Posterior cingulate gyrus (tissue), 11 donors: ENCODE measurements around the gene ZNF407.

Source experiments
- DNase-seq, 10 donors: peaks; one replicate each; pipeline versions ENCODE4 v3.0.0 to v3.0.0-alpha.2; 2020 to 2021; ENCODE audit warnings: mixed read lengths in 3 of 10
- intact Hi-C: fragments of 100-400 bp; cut with DNase I; formaldehyde crosslinking; loops from one replicate; pipeline ENCODE4 v1.15.1; 2023

ZNF407 gene

DNA sequence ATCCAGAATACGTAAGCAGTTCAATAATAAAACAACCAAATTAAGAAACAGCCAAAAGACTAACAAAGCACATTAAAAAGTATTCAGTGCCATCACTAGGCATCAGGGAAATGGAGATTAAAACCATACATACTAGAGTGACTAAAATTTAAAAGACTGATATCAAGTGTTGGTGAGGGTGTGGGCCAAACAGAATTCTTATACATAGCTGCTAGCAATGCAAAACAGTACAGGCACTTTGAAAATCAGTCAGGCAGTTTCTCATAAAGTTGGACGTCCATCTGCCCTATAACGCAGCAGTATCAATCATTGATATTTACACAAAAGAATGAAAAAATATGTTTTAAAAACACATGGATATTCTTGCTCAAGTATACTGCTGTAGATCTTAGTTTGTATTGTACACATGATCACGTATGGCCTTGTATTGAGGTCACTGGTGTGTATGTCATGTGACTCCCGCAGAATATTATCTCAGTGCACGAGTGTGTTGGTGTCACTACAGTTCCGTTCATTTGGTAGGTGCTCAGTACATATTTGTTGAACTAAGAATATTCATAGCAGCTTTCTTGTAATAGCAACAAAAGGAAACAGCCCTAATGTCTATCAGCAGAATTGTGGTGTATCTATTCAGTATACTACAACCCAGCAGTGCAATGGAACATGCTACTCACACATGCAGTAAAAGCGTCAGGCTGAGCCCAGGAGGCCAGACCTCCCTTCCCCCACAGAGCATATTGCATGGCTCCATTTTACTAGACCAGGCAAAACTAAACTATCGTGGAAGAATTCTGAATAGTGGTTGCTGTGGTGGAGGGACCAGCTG lies 28.6 kb downstream of the ZNF407 start:
- intact Hi-C loops, result no loop called here
- DNase-seq, result no peak

DNA sequence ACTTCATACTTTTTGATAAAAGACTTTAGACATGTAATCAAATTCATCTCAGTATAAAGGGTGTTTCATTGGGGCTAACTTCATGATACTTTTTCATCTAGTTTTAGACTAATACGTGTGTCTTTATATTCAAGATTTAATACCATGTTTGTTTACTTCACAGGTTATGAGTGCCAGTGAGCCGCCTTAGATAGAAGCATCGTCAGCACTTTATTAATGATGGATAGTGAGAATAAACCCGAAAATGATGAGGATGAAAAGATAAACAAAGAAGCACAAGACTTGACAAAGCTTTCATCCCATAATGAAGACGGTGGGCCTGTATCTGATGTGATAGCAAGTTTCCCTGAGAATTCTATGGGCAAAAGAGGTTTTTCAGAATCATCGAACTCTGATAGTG lies 33.1 kb downstream of the ZNF407 start:
- intact Hi-C loops, result no loop called here
- DNase-seq, result no peak

DNA sequence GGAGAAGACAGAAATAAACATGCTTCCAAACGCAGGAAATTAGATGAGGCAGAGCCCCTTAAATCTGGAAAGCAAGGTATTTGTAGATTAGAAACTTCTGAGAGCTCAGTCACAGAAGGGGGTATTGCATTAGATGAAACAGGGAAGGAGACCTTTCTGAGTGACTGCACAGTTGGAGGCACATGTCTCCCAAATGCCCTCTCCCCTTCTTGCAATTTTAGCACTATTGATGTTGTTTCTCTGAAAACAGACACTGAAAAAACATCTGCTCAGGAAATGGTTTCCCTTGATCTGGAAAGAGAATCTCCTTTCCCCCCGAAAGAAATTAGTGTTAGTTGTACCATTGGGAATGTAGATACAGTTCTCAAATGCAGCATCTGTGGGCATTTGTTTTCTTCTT lies 33.5 kb downstream of the ZNF407 start:
- DNase-seq, result no peak
- intact Hi-C loops, result no loop called here

DNA sequence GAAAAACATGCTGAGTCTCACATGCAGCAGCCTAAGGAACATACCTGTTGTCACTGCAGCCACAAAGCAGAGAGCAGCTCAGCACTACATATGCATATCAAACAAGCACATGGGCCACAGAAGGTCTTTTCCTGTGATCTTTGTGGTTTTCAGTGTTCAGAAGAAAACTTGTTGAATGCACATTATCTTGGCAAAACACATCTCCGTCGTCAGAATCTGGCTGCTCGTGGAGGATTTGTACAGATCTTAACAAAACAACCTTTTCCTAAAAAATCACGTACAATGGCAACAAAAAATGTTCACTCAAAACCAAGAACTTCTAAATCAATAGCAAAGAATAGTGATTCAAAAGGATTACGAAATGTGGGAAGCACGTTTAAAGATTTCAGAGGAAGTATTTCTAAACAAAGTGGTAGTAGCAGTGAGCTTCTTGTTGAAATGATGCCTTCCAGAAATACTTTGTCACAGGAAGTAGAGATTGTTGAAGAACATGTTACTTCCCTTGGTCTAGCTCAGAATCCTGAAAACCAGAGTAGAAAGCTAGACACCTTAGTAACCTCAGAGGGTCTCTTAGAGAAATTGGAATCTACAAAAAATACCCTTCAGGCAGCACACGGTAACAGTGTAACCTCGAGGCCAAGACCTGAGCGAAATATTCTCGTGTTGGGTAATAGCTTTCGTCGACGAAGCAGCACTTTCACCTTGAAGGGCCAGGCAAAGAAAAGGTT lies 34.1 kb downstream of the ZNF407 start:
- DNase-seq, result no peak
- intact Hi-C loops, result no loop called here

DNA sequence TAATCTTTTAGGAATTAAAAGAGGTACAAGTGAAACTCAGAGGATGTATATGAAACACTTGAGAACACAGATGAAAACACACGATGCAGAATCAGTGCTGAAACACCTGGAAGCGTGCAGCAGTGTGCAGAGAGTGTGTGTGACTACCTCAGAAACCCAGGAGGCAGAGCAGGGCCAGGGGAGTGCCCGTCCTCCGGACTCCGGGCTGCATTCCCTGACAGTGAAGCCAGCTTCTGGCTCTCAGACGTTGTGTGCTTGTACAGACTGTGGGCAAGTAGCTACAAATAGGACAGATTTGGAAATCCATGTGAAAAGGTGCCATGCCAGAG lies 34.6 kb downstream of the ZNF407 start:
- DNase-seq, result no peak

DNA sequence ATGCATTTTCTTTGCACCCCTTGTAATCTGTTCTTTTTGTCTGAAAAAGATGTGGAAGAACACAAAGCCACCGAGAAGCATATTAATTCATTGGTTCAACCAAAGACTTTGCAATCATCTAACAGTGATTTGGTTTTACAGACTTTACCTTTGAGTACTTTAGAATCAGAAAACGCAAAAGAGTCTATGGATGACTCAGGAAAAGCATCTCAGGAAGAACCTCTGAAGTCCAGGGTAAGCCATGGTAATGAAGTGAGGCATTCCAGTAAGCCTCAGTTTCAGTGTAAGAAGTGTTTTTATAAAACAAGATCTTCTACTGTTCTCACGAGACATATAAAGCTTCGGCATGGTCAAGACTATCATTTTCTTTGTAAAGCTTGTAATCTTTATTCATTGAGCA lies 35.2 kb downstream of the ZNF407 start:
- intact Hi-C loops, result no loop called here
- DNase-seq, result no peak

More for the DNA sequence above, 34.6 kb downstream of the ZNF407 start:
- intact Hi-C loops, result no loop called here

DNA sequence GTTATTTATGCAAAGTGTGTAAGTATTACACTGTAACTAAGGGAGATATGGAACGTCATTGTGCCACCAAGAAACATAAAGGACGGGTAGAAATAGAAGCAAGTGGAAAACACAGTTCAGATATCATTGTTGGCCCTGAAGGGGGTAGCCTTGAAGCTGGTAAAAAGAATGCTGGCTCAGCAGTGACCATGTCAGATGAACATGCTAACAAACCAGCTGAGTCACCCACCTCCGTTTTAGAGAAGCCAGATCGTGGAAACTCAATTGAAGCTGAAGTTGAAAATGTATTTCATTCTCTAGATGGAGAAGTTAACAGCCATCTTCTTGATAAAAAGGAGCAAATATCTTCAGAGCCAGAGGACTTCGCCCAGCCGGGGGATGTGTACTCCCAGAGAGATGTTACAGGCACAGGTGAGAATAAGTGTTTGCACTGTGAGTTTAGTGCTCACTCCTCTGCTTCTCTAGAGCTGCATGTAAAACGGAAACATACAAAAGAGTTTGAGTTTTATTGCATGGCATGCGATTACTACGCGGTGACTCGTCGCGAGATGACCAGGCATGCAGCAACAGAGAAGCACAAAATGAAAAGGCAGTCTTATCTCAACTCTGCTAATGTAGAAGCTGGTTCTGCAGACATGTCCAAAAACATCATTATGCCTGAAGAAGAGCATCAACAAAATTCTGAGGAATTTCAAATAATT lies 36.1 kb downstream of the ZNF407 start:
- intact Hi-C loops, result no loop called here
- DNase-seq, result no peak

DNA sequence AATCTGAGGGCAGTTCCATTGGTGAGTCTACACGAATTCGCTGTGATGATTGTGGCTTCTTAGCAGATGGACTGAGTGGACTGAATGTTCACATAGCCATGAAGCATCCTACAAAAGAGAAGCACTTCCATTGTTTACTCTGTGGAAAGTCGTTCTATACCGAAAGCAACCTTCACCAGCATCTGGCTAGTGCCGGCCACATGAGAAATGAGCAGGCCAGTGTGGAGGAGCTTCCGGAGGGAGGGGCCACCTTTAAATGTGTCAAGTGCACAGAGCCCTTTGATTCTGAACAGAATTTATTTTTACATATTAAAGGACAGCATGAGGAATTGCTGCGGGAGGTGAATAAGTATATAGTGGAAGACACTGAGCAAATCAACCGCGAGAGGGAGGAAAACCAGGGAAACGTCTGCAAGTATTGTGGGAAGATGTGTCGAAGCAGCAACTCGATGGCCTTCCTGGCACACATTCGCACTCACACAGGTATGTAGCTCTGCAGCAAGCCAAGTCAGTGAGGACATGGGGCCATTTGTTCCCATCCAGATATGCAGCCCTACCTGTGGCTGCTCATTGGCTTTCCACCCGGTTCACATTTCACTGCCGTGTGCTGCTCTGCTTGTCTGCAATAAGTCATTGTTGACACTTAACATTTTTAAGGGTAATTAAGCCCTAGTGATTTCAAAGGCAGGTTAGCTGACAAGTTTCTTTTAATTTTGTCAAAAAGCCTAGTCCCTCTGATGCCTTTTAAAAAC lies 37.7 kb downstream of the ZNF407 start:
- DNase-seq, result no peak
- intact Hi-C loops, result no loop called here

DNA sequence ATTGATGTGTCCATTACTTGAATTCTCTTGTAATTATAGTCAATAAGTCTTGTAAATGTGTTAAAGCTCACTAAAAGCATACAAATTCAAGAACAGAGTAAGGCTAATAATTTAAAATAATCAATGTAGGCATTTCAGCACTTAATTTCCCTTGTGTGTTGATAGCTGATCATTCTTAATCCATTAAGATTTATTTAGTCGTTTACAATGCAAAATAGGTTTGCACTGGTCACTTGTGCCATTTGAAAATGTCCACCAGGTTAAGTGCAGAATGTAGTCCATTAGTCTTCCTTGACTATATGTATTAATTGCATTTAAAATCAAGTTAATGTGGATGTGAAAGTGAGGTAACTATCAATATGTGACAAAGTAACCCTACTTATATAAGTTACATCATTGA lies 39.4 kb downstream of the ZNF407 start:
- intact Hi-C loops, result no loop called here
- no peak for DNase-seq

DNA sequence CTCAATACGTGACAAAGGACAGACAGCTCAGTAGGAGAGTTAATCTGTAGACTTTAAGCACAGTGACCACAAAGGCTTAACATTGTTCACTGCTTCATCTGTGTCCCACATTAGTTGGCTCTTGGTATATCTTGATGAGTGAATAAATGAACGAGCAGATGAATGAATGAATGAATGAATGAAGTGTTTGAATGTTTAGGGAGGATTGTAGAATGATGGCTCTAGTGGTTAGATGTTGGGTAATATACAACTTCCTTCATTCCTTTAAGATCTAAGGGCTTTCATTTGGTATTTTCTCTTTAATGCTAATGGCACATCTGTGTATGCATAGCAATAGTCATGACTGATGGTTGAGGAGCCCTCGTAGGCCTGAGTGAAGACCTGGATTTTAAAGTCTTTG lies 40.5 kb downstream of the ZNF407 start:
- no peak for DNase-seq
- intact Hi-C loops, result no loop called here

DNA sequence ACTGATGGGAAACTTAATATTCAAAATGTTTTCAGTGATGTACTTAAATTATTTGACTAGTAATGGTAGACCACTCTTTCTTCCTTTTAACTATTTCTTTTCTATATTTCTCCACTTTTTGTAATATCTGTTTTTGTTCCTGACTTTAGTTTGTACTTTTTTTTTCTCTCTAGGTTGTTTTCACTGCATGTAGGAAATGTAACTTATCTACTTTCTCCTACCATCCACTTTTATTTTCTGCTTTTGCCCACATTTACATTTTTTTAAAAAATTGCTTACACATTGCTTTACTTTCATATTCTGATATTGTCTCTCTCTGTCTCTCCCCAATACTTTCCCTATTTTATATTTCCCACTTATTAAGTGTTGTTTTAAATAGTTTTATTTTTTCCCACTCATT lies 47.0 kb downstream of the ZNF407 start:
- no peak for DNase-seq

DNA sequence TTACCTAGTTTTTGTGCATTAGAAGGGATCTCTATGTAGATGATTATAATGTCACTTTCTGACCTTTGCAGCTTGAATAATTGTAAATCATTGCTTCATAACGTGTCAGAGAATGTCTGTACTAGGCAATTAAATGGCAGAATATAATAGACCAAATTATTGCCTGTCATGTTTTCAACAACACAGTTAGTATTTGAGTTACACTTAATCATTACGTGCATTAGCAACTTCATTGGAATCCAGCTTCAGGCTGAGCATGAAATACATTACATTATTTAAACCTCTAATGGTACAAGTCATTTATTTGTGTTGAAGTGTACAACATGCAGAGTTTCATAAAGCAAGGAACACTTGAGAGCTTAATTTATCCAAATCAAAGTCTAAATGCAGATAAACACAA lies 48.0 kb downstream of the ZNF407 start:
- DNase-seq, result no peak
- intact Hi-C loops, result no loop called here

More for the DNA sequence above, 47.0 kb downstream of the ZNF407 start:
- intact Hi-C loops, result no loop called here

DNA sequence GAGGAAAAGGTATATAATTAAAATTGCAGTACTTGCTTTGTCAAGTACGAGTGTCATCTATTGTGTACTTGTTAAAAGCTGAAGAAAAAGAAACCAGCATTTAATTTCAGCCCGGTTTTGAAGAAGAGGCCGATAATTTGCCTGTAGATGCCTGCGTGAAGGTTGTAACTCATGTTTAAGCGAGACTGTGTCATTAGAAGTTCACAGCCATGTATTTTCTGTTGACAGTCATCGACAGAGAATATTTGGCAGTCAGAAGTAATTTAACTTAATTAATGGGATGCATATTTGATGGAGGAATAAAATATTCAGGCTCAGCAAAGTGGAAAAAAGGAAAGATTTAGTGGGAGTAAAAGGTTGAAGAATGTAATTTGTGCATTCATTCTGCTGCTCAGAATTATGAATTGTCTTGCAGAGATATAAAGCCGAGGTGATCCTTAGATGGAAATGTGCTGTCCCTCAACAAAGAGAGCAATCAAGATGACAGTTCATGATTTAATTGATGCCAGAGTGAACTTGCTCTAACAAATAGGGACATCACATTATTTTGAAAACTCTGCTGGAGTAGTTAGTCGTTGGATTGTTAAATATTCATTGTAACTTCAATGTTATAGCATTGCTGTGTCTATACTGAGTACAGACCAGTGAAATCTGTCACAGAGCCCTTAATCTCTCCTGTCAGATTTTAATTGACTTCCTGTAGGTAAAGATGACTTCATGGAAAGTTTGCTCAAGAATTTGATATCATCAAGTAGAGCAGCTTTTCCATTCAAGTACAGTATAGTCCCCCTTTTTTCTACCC lies 53.9 kb downstream of the ZNF407 start:
- no peak for DNase-seq
- intact Hi-C loops, result loop anchor here (1.0 to 10.0 kb wide), 4 partner anchors 383 to 1697 kb away; no protein-coding TSS in a partner anchor

DNA sequence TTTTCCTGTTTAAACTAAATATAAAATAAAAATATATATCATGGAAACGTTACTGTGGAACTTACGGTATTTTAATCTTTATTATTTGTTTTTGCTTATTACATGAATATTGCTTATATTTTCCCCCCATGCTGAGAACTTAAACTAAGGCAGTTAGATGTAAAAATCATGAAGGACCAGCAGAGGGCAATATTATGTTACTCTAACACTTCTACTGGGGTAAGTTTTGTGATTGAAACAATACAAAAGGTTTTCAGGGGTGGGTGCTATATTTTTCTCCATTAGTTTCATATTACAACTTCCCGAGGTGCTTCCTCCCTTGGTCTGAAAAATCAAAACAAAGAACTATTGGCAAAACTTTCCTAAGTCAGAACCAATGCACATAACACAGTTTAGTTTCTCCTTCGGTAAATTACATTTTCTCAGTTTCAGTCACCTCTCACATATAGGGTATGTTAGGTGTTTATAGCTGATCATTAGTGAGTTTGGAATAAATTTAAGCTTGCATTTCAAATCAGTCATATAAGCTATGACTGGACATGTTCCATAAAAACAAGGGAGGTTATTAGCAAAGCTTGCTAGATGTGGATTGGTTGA lies 54.8 kb downstream of the ZNF407 start:
- no peak for DNase-seq
- intact Hi-C loops, result loop anchor here (1.0 to 10.0 kb wide), 4 partner anchors 382 to 1696 kb away; no protein-coding TSS in a partner anchor

DNA sequence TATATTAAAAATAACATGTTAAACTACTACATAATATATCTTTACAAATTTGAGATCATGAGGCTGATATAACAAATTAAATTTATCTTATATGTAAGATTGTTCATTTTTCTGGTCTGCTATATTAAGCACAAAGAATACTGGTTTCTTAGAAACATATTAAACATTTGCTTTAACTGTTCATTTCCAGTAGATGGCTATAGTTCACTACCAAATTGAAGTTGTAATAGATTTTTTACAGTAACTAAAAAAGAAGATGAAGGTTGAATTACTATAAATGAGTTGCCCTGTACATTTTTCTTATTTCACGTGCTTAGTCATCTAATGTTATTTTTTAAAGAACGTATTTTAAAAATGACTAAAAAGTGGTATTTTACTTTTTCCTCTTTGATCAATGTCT lies 57.0 kb downstream of the ZNF407 start:
- no peak for DNase-seq
- intact Hi-C loops, result loop anchor here (5.0 to 10.0 kb wide), 3 partner anchors 308 to 1620 kb away; no protein-coding TSS in a partner anchor

DNA sequence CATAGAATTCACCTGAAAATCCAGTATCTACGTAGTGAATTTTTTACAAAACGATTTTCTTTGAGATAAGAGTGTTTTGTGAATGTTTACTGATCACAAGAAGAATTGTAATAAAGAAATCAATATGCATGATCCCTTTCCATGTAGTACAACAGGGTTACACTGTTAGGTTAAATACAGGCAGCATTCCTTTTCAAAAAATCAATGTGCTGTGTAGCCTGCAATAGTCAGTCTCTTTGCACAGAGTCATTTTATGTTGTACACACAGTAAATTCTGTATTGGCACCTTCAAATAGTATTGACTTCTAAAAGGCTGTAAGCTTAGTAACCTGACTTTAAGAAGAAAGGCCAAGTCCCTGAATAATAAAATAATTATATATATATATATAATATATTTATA lies 63.3 kb downstream of the ZNF407 start:
- DNase-seq, result no peak
- intact Hi-C loops, result no loop called here

DNA sequence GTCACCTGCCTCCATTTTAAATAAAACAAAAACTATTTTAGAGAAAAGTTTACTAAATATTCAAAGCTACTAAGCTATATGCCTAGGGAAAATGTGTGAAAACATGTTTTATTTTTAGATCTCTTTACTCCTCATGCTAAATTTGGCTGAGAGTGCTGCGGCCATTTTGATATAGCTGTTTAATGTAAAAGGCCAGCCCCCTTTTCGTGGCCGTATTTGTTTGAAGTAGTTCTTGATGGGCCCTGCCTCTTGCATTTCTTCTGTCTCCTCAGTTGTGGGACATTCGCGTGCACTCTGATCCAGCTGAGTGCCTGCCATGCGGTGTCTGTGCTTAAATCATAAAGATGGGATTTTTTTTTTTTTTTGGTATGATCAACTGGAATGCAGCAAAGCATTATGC lies 64.0 kb downstream of the ZNF407 start:
- DNase-seq, result no peak
- intact Hi-C loops, result no loop called here

DNA sequence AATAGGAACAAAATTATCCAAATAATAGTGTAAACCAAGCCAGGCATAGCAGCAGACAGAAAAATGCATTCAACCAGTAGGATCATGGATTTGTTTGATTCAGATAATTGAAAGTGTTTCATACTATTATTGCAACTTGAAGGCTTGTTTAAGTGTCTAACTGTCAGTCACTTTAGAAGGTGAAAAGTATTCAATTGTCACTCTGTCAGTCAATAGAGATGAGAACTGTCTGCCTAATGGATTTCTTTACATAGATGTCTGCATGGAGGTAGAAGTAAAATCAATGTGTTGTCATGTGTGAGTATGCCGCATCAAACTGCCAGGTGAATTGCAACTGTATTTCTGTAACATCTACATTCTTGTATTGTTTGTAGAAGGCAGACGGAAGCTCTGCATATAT lies 65.0 kb downstream of the ZNF407 start:
- DNase-seq, result no peak
- intact Hi-C loops, result no loop called here

DNA sequence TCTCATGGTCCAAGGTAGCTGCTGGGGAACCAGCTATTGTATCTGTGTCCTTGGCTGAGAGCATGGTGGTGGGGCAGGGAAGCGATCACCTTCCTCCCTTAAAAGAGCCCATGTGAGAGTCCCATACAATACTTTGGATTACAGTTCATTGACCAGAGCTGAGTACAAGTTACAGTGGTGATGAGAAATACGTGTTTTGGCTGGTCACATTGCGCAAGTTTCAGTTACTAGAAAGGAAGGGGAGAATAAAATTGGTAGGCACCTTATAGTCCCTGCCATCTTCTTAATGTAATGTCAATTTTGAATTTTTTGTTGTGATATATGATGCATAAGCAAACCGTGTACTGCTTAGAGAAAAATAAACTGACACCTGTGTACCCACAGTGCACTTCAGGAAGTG lies 67.7 kb downstream of the ZNF407 start:
- intact Hi-C loops, result no loop called here
- DNase-seq, result no peak
